ENCODE data around the gene ARHGAP44. TPM values are rescaled to one million over a fixed set of nuclear protein-coding genes. Genes with fewer than 3 reads are reported as not detected.

The ARHGAP44 gene
- total RNA-seq, 1 experiment from 2014 or later = 17.1 TPM

DNA sequence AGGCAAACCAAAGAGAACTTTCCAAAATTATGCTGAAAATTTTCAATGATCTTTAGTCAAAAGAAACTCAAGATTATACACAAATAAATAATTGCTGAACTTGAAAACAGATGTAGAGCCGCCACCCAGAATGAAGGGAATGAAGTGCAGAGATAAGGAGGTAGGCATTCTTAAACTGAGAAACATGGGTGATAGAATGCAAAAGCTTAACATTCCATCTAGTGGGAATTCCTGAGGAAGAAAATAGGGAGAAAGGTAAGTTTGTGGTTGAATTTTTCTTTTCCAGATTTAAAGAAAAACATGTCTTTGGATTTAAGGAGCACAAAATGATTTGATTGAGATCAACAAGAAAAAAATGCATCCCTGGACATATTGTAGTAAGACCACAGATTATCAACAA, 120.2 kb downstream of the ARHGAP44 start:
- no peaks in the 10 kb centered on the region for H3K9me3 Mint-ChIP-seq (ENCODE audit: low read depth, unreplicated experiment)
- no peaks in the 10 kb centered on the region for H3K27me3 Mint-ChIP-seq (ENCODE audit: unreplicated experiment)
- peaks cover 4% of the 10 kb centered on the region for H3K36me3 Mint-ChIP-seq (ENCODE audit: insufficient read depth, unreplicated experiment)
- BruUV-seq (replicated peaks) = no TSS peak
- intact Hi-C loops (cut with micrococcal nuclease; ENCODE audit: unreplicated experiment) = loop anchor here (10.0 kb wide), 1 partner anchor 115 kb away; no protein-coding TSS in a partner anchor
- no peak overlapping the region for H3K4me3 Mint-ChIP-seq (ENCODE audit: low read depth, unreplicated experiment)
- CTCF ChIA-PET = no interaction called here
- no peak for DNase-seq
- no peaks in the 10 kb centered on the region for H3K4me1 Mint-ChIP-seq (ENCODE audit: low read depth, unreplicated experiment)
- no peak overlapping the region for H3K27ac Mint-ChIP-seq (ENCODE audit: unreplicated experiment)
- TF ChIP-seq, protein P1, sequence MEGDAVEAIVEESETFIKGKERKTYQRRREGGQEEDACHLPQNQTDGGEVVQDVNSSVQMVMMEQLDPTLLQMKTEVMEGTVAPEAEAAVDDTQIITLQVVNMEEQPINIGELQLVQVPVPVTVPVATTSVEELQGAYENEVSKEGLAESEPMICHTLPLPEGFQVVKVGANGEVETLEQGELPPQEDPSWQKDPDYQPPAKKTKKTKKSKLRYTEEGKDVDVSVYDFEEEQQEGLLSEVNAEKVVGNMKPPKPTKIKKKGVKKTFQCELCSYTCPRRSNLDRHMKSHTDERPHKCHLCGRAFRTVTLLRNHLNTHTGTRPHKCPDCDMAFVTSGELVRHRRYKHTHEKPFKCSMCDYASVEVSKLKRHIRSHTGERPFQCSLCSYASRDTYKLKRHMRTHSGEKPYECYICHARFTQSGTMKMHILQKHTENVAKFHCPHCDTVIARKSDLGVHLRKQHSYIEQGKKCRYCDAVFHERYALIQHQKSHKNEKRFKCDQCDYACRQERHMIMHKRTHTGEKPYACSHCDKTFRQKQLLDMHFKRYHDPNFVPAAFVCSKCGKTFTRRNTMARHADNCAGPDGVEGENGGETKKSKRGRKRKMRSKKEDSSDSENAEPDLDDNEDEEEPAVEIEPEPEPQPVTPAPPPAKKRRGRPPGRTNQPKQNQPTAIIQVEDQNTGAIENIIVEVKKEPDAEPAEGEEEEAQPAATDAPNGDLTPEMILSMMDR (IDR thresholded peaks at IDR 0.05; ENCODE audit: unreplicated experiment) = no peak

DNA sequence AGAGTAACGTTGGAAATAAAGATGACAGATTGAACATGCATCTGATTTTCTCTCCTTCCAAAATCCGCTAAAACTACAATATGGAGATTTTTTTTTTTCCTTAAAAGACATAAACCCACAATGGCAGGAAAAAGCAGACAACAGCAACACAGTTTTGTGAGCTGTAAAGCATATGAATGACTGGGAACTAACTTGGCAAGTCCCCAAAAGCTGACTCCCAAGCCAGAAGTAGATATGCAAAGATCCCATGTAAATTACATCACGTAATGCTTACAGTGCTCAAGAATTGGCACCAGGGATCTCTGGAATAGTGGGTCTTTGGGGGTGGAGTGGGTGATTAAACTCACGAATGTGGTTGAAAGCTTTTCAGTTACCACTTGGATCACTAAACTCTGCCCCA, 121.9 kb downstream of the ARHGAP44 start:
- BruUV-seq (replicated peaks) = no TSS peak
- TF ChIP-seq, protein P1 (IDR thresholded peaks at IDR 0.05; ENCODE audit: unreplicated experiment) = no peak
- no peaks in the 10 kb centered on the region for H3K9me3 Mint-ChIP-seq (ENCODE audit: low read depth, unreplicated experiment)

DNA sequence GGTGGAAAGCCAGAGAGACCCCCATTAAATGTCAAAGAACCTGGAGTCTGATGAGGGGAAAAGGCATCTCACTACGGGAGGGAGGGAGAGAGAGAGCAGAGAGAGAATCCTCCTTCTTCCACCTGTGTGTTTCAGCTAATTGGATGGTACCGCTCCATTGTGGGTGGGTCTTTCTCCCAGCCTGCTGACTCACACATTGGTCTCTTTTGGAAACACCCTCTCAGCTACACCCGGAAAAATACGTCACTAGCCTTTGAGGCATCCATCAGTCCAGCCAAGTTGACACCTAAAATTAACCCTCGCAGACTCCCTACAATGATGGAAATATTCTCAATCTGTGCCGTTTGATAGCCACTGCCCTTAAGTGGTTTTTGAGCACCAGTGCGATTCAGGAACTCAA, 128.1 kb downstream of the ARHGAP44 start:
- no peak overlapping the region for H3K4me3 Mint-ChIP-seq (ENCODE audit: low read depth, unreplicated experiment)
- BruUV-seq (replicated peaks) = no TSS peak
- no peaks in the 10 kb centered on the region for H3K4me1 Mint-ChIP-seq (ENCODE audit: low read depth, unreplicated experiment)
- intact Hi-C loops (cut with micrococcal nuclease; ENCODE audit: unreplicated experiment) = no loop called here
- CTCF ChIA-PET = no interaction called here
- H3K36me3 Mint-ChIP-seq (ENCODE audit: insufficient read depth, unreplicated experiment) = no peaks in the 10 kb centered on the region
- H3K27me3 Mint-ChIP-seq (ENCODE audit: unreplicated experiment) = no peaks in the 10 kb centered on the region
- H3K27ac Mint-ChIP-seq (ENCODE audit: unreplicated experiment) = no peak overlapping the region
- no peaks in the 10 kb centered on the region for H3K9me3 Mint-ChIP-seq (ENCODE audit: low read depth, unreplicated experiment)
- DNase-seq = no peak
- TF ChIP-seq, protein P1 (IDR thresholded peaks at IDR 0.05; ENCODE audit: unreplicated experiment) = no peak

More for the DNA sequence above, 121.9 kb downstream of the ARHGAP44 start:
- Mint-ChIP-seq H3K4me3 (ENCODE audit: low read depth, unreplicated experiment) (no peak overlapping the region), H3K36me3 (ENCODE audit: insufficient read depth, unreplicated experiment) (peaks cover 4% of the 10 kb centered on the region), H3K4me1 (ENCODE audit: low read depth, unreplicated experiment) (no peaks in the 10 kb centered on the region), H3K27ac (ENCODE audit: unreplicated experiment) (no peak overlapping the region), H3K27me3 (ENCODE audit: unreplicated experiment) (no peaks in the 10 kb centered on the region)
- intact Hi-C loops (cut with micrococcal nuclease; ENCODE audit: unreplicated experiment) = no loop called here
- DNase-seq = no peak
- CTCF ChIA-PET = no interaction called here

DNA sequence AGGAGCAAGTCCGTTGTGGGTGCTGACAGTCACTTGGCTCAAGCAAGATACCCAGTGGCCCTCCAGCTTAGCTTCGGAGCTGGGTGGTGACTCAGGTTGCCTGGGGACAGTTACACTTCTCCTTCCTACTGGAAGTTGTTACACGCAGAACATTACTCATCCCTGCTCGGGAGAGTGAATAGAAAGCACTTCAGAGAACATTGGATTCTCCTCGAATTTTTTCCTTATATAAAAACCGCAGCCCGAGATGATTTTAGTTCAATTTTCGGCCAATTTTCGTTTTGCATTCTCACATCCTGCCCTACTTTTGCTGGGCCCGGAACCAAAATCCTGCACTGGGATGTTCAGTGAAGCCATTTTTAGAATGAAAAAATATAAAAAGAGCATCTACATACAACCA, 128.8 kb downstream of the ARHGAP44 start:
- BruUV-seq (replicated peaks) = no TSS peak
- CTCF ChIA-PET = no interaction called here
- intact Hi-C loops (cut with micrococcal nuclease; ENCODE audit: unreplicated experiment) = no loop called here
- H3K4me3 Mint-ChIP-seq (ENCODE audit: low read depth, unreplicated experiment) = no peak overlapping the region
- DNase-seq = no peak
- H3K9me3 Mint-ChIP-seq (ENCODE audit: low read depth, unreplicated experiment) = no peaks in the 10 kb centered on the region
- TF ChIP-seq, protein P1 (IDR thresholded peaks at IDR 0.05; ENCODE audit: unreplicated experiment) = no peak
- H3K36me3 Mint-ChIP-seq (ENCODE audit: insufficient read depth, unreplicated experiment) = no peaks in the 10 kb centered on the region
- H3K27ac Mint-ChIP-seq (ENCODE audit: unreplicated experiment) = no peak overlapping the region
- H3K4me1 Mint-ChIP-seq (ENCODE audit: low read depth, unreplicated experiment) = no peaks in the 10 kb centered on the region
- H3K27me3 Mint-ChIP-seq (ENCODE audit: unreplicated experiment) = no peaks in the 10 kb centered on the region

Measured in Calu3 (cell line).